A673 (cell line): ENCODE measurements around the gene OR14A2.

Experiments used
- CTCF ChIP-seq: fragments of 300-800, 200-600 bp; sonication (generic); conservative IDR thresholded peaks from 2 replicates; pipeline ENCODE4 v1.5.1; 2017; ENCODE audit warnings: low read depth, mild to moderate bottlenecking, antibody characterized with exemption, low read length, moderate library complexity, mixed read lengths
- EZH2 ChIP-seq: fragments of 200-600 bp; sonication (generic); IDR thresholded peaks from 2 replicates; pipeline ENCODE4 v1.6.1; 2017; ENCODE audit warnings: borderline replicate concordance, low read depth, mild to moderate bottlenecking, mixed read lengths, antibody characterized with exemption, low read length; ENCODE audit not compliant: poor library complexity, severe bottlenecking

GRCh38 chr1:247738315-247738714, 9.6 kb downstream of the OR14A2 start, which contains the start of gene OR14K1:
- TF ChIP-seq CTCF (no peak), EZH2 (no peak)
